Endothelial cell (in vitro differentiated cells): ENCODE data around the gene CHCHD10. TPM values are rescaled to one million over a fixed set of nuclear protein-coding genes. Genes with fewer than 3 reads are reported as not detected.
"Not testable (repeated sequence)": the region's sequence is repeated elsewhere in the genome, so short reads cannot be mapped to it uniquely, and the experiment has no call there.

Source experiments
- DNase-seq: peaks from one replicate; pipeline ENCODE4 v3.0.0; 2021; ENCODE audit warnings: low spot score
- H3K27ac Mint-ChIP-seq: one replicate; pipeline ENCODE4 v1.8.0; 2021; ENCODE audit warnings: mixed read lengths, inconsistent platforms; ENCODE audit not compliant: unreplicated experiment
- H3K27me3 Mint-ChIP-seq: one replicate; pipeline ENCODE4 v1.8.0; 2021; ENCODE audit warnings: mild to moderate bottlenecking, moderate library complexity, mixed read lengths, inconsistent platforms; ENCODE audit not compliant: unreplicated experiment
- H3K36me3 Mint-ChIP-seq: one replicate; pipeline ENCODE4 v1.8.0; 2021; ENCODE audit warnings: mild to moderate bottlenecking, low read depth, mixed read lengths, inconsistent platforms; ENCODE audit not compliant: unreplicated experiment
- H3K4me1 Mint-ChIP-seq: one replicate; pipeline ENCODE4 v1.8.0; 2021; ENCODE audit warnings: mild to moderate bottlenecking, mixed read lengths, inconsistent platforms; ENCODE audit not compliant: unreplicated experiment
- H3K4me3 Mint-ChIP-seq: one replicate; pipeline ENCODE4 v1.8.0; 2021; ENCODE audit warnings: mild to moderate bottlenecking, mixed read lengths, inconsistent platforms; ENCODE audit not compliant: unreplicated experiment
- H3K9me3 Mint-ChIP-seq: one replicate; pipeline ENCODE4 v1.8.0; 2021; ENCODE audit warnings: mixed read lengths, inconsistent platforms; ENCODE audit not compliant: unreplicated experiment
- total RNA-seq: library from RNA; stranded (reverse); fragmentation: NEBNext Ultra II Directional; extraction: Animal tissue kit (Norgen Biotek cat#: 25700); gene quantifications from one replicate; pipeline ENCODE4 v1.2.1, GENCODE V29; 2021; ENCODE audit not compliant: unreplicated experiment
- TF ChIP-seq, protein P1 (sequence below): fragments of 200-600 bp; sonication (generic); IDR thresholded peaks from one replicate; pipeline ENCODE4 v1.5.0; 2021; ENCODE audit warnings: antibody characterized with exemption; ENCODE audit not compliant: unreplicated experiment

The CHCHD10 gene
- total RNA-seq, 1 donor from 2014 or later, result 55.8 TPM

DNA sequence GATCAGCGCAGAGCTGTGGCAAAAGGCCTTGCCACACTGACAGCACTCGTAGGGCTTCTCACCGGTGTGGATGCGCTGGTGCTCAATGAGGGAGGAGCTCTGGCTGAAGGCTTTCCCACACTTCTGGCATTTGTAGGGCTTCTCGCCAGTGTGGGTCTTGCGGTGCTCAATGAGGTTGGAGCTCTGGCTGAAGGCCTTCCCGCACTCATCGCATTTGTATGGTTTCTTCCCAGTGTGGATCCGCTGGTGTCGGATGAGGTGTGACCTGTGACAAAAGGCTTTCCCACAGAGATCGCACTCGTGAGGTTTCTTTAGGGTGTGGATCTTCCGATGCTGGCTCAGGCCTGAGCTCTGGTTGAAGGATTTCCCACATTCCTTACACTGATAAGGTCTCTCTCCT, 23.8 kb downstream of the CHCHD10 start:
- TF ChIP-seq, protein P1, sequence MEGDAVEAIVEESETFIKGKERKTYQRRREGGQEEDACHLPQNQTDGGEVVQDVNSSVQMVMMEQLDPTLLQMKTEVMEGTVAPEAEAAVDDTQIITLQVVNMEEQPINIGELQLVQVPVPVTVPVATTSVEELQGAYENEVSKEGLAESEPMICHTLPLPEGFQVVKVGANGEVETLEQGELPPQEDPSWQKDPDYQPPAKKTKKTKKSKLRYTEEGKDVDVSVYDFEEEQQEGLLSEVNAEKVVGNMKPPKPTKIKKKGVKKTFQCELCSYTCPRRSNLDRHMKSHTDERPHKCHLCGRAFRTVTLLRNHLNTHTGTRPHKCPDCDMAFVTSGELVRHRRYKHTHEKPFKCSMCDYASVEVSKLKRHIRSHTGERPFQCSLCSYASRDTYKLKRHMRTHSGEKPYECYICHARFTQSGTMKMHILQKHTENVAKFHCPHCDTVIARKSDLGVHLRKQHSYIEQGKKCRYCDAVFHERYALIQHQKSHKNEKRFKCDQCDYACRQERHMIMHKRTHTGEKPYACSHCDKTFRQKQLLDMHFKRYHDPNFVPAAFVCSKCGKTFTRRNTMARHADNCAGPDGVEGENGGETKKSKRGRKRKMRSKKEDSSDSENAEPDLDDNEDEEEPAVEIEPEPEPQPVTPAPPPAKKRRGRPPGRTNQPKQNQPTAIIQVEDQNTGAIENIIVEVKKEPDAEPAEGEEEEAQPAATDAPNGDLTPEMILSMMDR, result no peak
- Mint-ChIP-seq H3K4me3 (peak overlapping the region; percentile 72), H3K9me3 (no peaks in the 10 kb centered on the region), H3K4me1 (peaks cover 3% of the 10 kb centered on the region), H3K27ac (no peak overlapping the region), H3K36me3 (peaks cover 26% of the 10 kb centered on the region), H3K27me3 (peaks cover 3% of the 10 kb centered on the region)
- no peak for DNase-seq

DNA sequence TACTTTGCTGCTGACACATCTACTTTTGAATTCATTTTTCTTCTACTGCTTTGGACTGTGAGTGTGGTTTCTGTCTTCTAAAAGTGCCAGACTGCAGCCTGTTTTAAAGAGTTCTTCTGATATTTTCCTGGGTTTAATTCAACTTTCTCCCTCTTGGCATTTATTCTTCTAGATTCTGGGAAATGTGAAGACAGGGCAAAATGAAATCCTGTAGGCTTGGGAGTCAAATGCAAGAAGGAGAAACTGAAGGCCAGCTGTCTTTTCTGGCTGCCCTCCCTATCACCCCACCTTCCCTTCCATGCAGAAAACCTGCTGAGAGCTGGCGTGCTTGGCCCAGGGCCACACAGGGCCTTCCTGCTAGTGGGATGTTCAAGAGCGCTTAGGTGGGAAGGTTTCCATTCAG, 24.5 kb downstream of the CHCHD10 start:
- Mint-ChIP-seq H3K36me3 (peaks cover 26% of the 10 kb centered on the region), H3K4me3 (no peak overlapping the region), H3K4me1 (peaks cover 3% of the 10 kb centered on the region), H3K27ac (no peak overlapping the region), H3K9me3 (no peaks in the 10 kb centered on the region), H3K27me3 (peaks cover 3% of the 10 kb centered on the region)
- DNase-seq, result no peak
- TF ChIP-seq, protein P1, result no peak

DNA sequence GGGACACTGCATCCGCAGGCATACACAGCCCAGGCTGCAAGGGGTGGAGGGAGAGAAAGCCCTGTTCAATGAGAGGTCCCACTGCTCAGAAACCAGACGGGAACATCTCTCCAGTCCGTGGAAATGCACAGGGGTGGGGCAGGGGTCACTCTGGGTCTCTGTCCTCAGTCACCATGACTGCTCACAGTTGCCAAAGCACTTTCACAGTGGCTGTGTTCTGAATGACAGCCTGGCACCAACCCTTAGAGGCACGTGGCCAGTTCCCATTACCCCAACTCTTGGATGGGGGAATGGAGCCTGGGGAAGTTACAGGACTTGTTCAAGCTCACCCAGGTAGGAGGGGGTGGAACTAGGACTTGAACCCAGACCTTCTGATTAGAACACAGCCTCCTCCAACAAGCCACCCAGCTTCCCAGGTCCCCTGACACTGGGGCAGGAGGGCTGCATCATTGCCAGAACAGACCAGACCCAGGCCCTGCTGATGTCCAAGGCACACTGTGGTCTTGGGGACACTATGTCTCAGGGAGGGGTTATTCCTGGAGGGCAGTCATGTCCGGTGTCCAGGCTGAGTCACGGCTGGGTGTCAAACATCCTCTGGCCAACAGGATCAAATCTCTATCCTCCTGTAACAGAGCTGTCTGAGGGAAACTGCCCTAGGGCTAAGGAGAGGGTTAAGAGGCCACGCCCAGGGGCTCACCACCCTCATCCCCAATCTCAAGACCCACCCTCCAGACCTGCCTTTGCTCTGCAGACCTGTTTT, 25.1 kb downstream of the CHCHD10 start:
- peaks cover 3% of the 10 kb centered on the region for H3K27me3 Mint-ChIP-seq
- H3K4me1 Mint-ChIP-seq, result peaks cover 3% of the 10 kb centered on the region
- no peak overlapping the region for H3K4me3 Mint-ChIP-seq
- peaks cover 26% of the 10 kb centered on the region for H3K36me3 Mint-ChIP-seq
- no peaks in the 10 kb centered on the region for H3K9me3 Mint-ChIP-seq
- no peak overlapping the region for H3K27ac Mint-ChIP-seq
- TF ChIP-seq, protein P1, result no peak
- no peak for DNase-seq

DNA sequence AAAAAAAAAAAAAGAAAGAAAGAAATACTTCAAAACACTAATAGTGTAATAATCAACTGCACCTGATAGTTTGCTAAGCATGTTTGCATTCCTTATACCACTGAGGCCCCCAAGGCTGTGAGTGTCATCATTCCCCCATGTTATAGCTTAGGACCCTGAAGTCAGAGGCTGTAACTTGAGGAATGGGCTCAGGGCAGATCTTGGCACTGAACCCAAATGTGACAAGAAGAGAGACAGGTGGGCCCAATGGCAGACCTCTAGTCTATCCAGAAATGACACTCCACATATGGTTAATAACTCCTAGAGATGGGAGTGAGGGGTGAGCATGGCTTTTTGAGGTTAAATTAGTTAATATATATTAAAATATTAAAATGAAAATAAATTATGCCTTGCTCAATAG, 30.1 kb downstream of the CHCHD10 start:
- Mint-ChIP-seq H3K36me3 (no peaks in the 10 kb centered on the region), H3K27ac (no peak overlapping the region), H3K4me1 (peaks cover 19% of the 10 kb centered on the region), H3K9me3 (no peaks in the 10 kb centered on the region), H3K27me3 (peaks cover 7% of the 10 kb centered on the region), H3K4me3 (no peak overlapping the region)
- TF ChIP-seq, protein P1, result no peak
- DNase-seq, result no peak

DNA sequence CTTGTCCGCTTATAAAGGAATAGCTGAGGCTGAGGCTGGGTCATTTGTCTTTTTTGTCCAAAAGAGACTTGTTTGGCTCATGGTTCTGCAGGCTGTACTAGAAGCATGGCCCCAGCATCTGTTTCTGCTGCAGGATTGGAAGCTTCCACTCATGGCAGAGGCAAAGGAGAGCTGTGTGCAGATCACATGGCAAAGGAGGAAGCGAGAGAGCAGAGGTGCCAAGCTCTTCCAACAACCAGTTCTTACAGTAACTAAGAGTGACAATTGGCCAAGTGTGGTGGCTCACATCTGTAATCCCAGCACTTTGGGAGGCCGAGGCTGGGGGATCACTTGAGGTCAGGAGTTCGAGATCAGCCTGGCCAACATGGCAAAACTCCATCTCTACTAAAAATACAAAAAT, 39.7 kb downstream of the CHCHD10 start:
- not testable (repeated sequence) for H3K4me1 Mint-ChIP-seq, H3K4me3 Mint-ChIP-seq, H3K27ac Mint-ChIP-seq, H3K36me3 Mint-ChIP-seq, H3K27me3 Mint-ChIP-seq, DNase-seq, H3K9me3 Mint-ChIP-seq
